ENCODE data around the gene SLC8A2. TPM values are rescaled to one million over a fixed set of nuclear protein-coding genes. Genes with fewer than 3 reads are reported as not detected.

SLC8A2 gene
- total and polyA plus RNA-seq, 10 of the 15 experiments (the other 5 are each of a cell fraction or from before 2014, with no cell fraction given) = not detected

DNA sequence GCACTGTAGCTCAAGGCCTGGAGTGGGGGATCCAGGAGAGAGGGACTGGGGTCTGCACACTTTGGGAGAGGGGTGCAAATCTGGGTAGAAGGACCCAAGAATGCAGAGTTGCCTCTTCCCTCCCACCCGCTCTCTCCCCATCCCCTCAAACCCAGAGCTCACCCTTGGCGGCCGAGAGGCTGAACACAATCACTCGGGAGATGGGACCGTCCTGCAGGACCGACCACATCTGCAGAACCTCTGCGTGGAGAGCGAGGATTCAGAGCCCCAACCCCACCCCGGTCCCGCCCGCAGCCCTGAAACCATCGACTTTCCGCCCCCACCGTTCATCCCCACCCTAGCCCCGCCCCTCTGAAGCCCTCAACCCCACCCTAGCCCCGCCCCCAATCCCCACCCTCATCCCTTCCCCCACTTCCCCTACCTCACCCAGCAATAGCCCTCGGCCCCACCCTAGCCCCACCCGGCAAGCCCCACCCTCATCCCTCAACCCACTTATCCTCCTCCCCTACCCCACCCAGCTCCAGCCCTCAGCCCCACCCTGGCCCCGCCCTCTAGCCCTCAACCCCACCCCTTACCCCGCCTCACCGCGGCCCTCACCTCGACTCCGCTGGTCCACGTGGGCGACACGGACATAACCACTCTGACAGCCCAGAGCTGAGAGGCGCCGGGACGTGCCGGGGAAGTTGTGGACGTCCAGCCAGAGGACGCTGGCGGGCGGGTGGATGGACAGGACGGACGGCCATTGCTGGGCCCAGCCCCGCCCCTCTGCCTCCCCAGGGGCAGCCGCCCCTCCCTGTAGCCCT lies 8.2 kb upstream of the SLC8A2 start:
- ChIA-PET CTCF (no interaction called here), RAD21 (ENCODE audit: unreplicated experiment) (no interaction called here), POLR2A (no interaction called here), SMC1A (ENCODE audit: uncharacterized antibody, unreplicated experiment) (no interaction called here)
- DNase-seq (ENCODE audit: low read depth, low spot score) (no peak), FAIRE-seq (no peak), ATAC-seq (no peak)
- in situ Hi-C loops (cut with MboI) = no loop called here
- peaks cover 6% of the 10 kb centered on the region for H3K4me1 ChIP-seq (ENCODE audit: control insufficient read depth, insufficient read depth, low read length)
- H3K4me2 ChIP-seq (ENCODE audit: control insufficient read depth, insufficient read depth) = no peak overlapping the region
- intact Hi-C loops (cut with micrococcal nuclease; ENCODE audit: unreplicated experiment) = no loop called here
- H4K20me1 ChIP-seq (ENCODE audit: control insufficient read depth, insufficient read depth) = no peaks in the 10 kb centered on the region
- peaks cover 4% of the 10 kb centered on the region for H3K79me2 ChIP-seq (ENCODE audit: control insufficient read depth, insufficient read depth, low read length)
- BruUV-seq (replicated peaks) = no TSS peak
- no peaks in the 10 kb centered on the region for H3K9me3 ChIP-seq (replicated peaks; ENCODE audit: control insufficient read depth, insufficient read depth, low read length)
- no peak overlapping the region for H2AFZ ChIP-seq (ENCODE audit: control insufficient read depth, low read depth, low read length)
- H3K9ac ChIP-seq (ENCODE audit: control insufficient read depth, insufficient read depth, low read length) = no peak overlapping the region
- H3K36me3 ChIP-seq (ENCODE audit: control insufficient read depth in 2 of 2, insufficient read depth in 2 of 2, low read length in 1 of 2) = no peaks in the 10 kb centered on the region
- no peak overlapping the region for H3K4me3 ChIP-seq
- H3K27me3 ChIP-seq (replicated peaks in 1 of 2; ENCODE audit: control insufficient read depth in 2 of 2, insufficient read depth in 2 of 2, low read length in 1 of 2) = no peaks in the 10 kb centered on the region
- no peak overlapping the region for H3K27ac ChIP-seq (ENCODE audit: control insufficient read depth, insufficient read depth)
- TF ChIP-seq HDAC2 (IDR thresholded peaks at IDR 0.05) (no peak), DPF2 (IDR thresholded peaks at IDR 0.05) (no peak), POLR2A (IDR thresholded peaks at IDR 0.05; ENCODE audit: low read depth, low read length) (no peak)
- 65% methylated on average over 26 of the region's 39 CpGs for WGBS (ENCODE audit: insufficient coverage, insufficient replicate concordance, low lambda C conversion rate, missing lambda C conversion rate)

GRCh38 chr19:47476438-47476972 lies 4.8 kb upstream of the SLC8A2 start:
- Histone ChIP-seq H3K79me2 (ENCODE audit: control insufficient read depth, insufficient read depth, low read length) (no peaks in the 10 kb centered on the region), H2AFZ (ENCODE audit: control insufficient read depth, low read depth, low read length) (no peak overlapping the region), H3K4me2 (ENCODE audit: control insufficient read depth, insufficient read depth) (no peak overlapping the region), H3K27me3 (replicated peaks in 1 of 2; ENCODE audit: control insufficient read depth in 2 of 2, insufficient read depth in 2 of 2, low read length in 1 of 2) (no peaks in the 10 kb centered on the region), H3K4me1 (ENCODE audit: control insufficient read depth, insufficient read depth, low read length) (no peaks in the 10 kb centered on the region), H3K27ac (ENCODE audit: control insufficient read depth, insufficient read depth) (no peak overlapping the region), H3K9ac (ENCODE audit: control insufficient read depth, insufficient read depth, low read length) (no peak overlapping the region), H4K20me1 (ENCODE audit: control insufficient read depth, insufficient read depth) (no peaks in the 10 kb centered on the region), H3K4me3 (no peak overlapping the region), H3K9me3 (replicated peaks; ENCODE audit: control insufficient read depth, insufficient read depth, low read length) (no peaks in the 10 kb centered on the region), H3K36me3 (ENCODE audit: control insufficient read depth in 2 of 2, insufficient read depth in 2 of 2, low read length in 1 of 2) (no peaks in the 10 kb centered on the region)
- in situ Hi-C loops (cut with MboI) (no loop called here), intact Hi-C loops (cut with micrococcal nuclease; ENCODE audit: unreplicated experiment) (no loop called here)
- CTCF ChIA-PET = interaction anchor here (1.1 kb wide), 1 partner anchor 134 kb away, joined by 3 read pairs; no protein-coding TSS in a partner anchor
- SMC1A ChIA-PET (ENCODE audit: uncharacterized antibody, unreplicated experiment) = interaction anchor here (1.1 kb wide), 1 partner anchor 10 kb away, joined by 3 read pairs; no protein-coding TSS in a partner anchor
- DNase-seq (ENCODE audit: low read depth, low spot score) (no peak), ATAC-seq (no peak), FAIRE-seq (no peak)
- POLR2A ChIA-PET = interaction anchor here (0.5 kb wide), 1 partner anchor 103 kb away, joined by 3 read pairs; no protein-coding TSS in a partner anchor
- no TSS peak for BruUV-seq (replicated peaks)
- WGBS (ENCODE audit: insufficient coverage, insufficient replicate concordance, low lambda C conversion rate, missing lambda C conversion rate) = 66% methylated on average over 17 of the region's 17 CpGs
- RAD21 ChIA-PET (ENCODE audit: unreplicated experiment) = no interaction called here
- TF ChIP-seq KLF5 (IDR thresholded peaks at IDR 0.05; ENCODE audit: partially characterized antibody) (no peak), DPF2 (IDR thresholded peaks at IDR 0.05) (no peak), KAT2A (conservative IDR thresholded peaks at IDR 0.05; ENCODE audit: control insufficient read depth, low read depth, low read length) (no peak), NFIC (IDR thresholded peaks at IDR 0.05; ENCODE audit: low read depth, low read length) (no peak), TAF1 (IDR thresholded peaks at IDR 0.05; ENCODE audit: borderline replicate concordance, low read depth, low read length) (no peak), HDAC6 (IDR thresholded peaks at IDR 0.05; ENCODE audit: unreplicated experiment) (no peak), POU2F2 (IDR thresholded peaks at IDR 0.05; ENCODE audit: borderline replicate concordance, low read depth, low read length) (no peak), HDGF (IDR thresholded peaks at IDR 0.05) (no peak)
- TF ChIP-seq, protein P1, sequence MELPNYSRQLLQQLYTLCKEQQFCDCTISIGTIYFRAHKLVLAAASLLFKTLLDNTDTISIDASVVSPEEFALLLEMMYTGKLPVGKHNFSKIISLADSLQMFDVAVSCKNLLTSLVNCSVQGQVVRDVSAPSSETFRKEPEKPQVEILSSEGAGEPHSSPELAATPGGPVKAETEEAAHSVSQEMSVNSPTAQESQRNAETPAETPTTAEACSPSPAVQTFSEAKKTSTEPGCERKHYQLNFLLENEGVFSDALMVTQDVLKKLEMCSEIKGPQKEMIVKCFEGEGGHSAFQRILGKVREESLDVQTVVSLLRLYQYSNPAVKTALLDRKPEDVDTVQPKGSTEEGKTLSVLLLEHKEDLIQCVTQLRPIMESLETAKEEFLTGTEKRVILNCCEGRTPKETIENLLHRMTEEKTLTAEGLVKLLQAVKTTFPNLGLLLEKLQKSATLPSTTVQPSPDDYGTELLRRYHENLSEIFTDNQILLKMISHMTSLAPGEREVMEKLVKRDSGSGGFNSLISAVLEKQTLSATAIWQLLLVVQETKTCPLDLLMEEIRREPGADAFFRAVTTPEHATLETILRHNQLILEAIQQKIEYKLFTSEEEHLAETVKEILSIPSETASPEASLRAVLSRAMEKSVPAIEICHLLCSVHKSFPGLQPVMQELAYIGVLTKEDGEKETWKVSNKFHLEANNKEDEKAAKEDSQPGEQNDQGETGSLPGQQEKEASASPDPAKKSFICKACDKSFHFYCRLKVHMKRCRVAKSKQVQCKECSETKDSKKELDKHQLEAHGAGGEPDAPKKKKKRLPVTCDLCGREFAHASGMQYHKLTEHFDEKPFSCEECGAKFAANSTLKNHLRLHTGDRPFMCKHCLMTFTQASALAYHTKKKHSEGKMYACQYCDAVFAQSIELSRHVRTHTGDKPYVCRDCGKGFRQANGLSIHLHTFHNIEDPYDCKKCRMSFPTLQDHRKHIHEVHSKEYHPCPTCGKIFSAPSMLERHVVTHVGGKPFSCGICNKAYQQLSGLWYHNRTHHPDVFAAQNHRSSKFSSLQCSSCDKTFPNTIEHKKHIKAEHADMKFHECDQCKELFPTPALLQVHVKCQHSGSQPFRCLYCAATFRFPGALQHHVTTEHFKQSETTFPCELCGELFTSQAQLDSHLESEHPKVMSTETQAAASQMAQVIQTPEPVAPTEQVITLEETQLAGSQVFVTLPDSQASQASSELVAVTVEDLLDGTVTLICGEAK (IDR thresholded peaks at IDR 0.05; ENCODE audit: borderline replicate concordance) = no peak
